Trophoblast cell (in vitro differentiated cells and primary cell): ENCODE results near the gene ARFGEF2.

Source experiments
- DNase-seq, 2 donors: peaks; one replicate each; pipeline ENCODE4 v3.0.0-alpha.2; 2016
- H2AFZ ChIP-seq: 2 replicates; pipeline ENCODE4 v1.6.1; 2013; ENCODE audit warnings: low read length, moderate library complexity, mild to moderate bottlenecking; ENCODE audit not compliant: insufficient read depth, poor library complexity
- H2AK5ac ChIP-seq: 2 replicates; pipeline ENCODE4 v1.6.1; 2013; ENCODE audit warnings: mild to moderate bottlenecking, low read length
- H2BK120ac ChIP-seq: 2 replicates; pipeline ENCODE4 v1.6.1; 2013; ENCODE audit warnings: low read length, mild to moderate bottlenecking, moderate library complexity; ENCODE audit not compliant: insufficient read depth, poor library complexity
- H2BK12ac ChIP-seq: 2 replicates; pipeline ENCODE4 v1.6.1; 2013; ENCODE audit warnings: mild to moderate bottlenecking, low read length, moderate library complexity
- H2BK5ac ChIP-seq: 2 replicates; pipeline ENCODE4 v1.6.1; 2013; ENCODE audit warnings: low read length, low read depth, moderate library complexity, mild to moderate bottlenecking; ENCODE audit not compliant: poor library complexity
- H3K14ac ChIP-seq: 2 replicates; pipeline ENCODE4 v1.6.1; 2013; ENCODE audit warnings: mild to moderate bottlenecking, low read length
- H3K18ac ChIP-seq: 2 replicates; pipeline ENCODE4 v1.6.1; 2013; ENCODE audit warnings: mild to moderate bottlenecking, low read length
- H3K23ac ChIP-seq: 2 replicates; pipeline ENCODE4 v1.6.1; 2013; ENCODE audit warnings: low read length
- H3K27ac ChIP-seq: 2 replicates; pipeline ENCODE4 v1.5.1; 2013; ENCODE audit warnings: low read depth, mild to moderate bottlenecking, inconsistent platforms, low read length, moderate library complexity
- H3K27me3 ChIP-seq: 2 replicates; pipeline ENCODE4 v1.6.1; 2013; ENCODE audit warnings: inconsistent platforms, mild to moderate bottlenecking, low read length, moderate library complexity; ENCODE audit not compliant: insufficient read depth
- H3K36me3 ChIP-seq, 2 experiments: 1 replicate in 1 of 2; 2 replicates in 1 of 2; pipeline ENCODE4 v1.6.1; 2013; ENCODE audit warnings: low read length in 2 of 2, mild to moderate bottlenecking in 2 of 2, moderate library complexity in 1 of 2; ENCODE audit not compliant: insufficient read depth in 2 of 2, control insufficient read depth in 1 of 2
- H3K4ac ChIP-seq: 2 replicates; pipeline ENCODE4 v1.6.1; 2013; ENCODE audit warnings: low read depth, mild to moderate bottlenecking, low read length, moderate library complexity
- H3K4me1 ChIP-seq, 2 experiments: 1 replicate in 1 of 2; 2 replicates in 1 of 2; pipeline ENCODE4 v1.6.1; 2013; ENCODE audit warnings: low read length in 2 of 2, mild to moderate bottlenecking in 2 of 2, moderate library complexity in 1 of 2; ENCODE audit not compliant: insufficient read depth in 2 of 2, control insufficient read depth in 1 of 2
- H3K4me2 ChIP-seq: 2 replicates; pipeline ENCODE4 v1.6.1; 2013; ENCODE audit warnings: inconsistent platforms, mild to moderate bottlenecking, low read length, moderate library complexity
- H3K4me3 ChIP-seq: 2 replicates; pipeline ENCODE4 v1.5.1; 2013; ENCODE audit warnings: mild to moderate bottlenecking, low read depth, low read length, inconsistent platforms
- H3K79me1 ChIP-seq: one replicate; pipeline ENCODE4 v1.6.1; 2013; ENCODE audit warnings: low read length
- H3K79me2 ChIP-seq: 2 replicates; pipeline ENCODE4 v1.6.1; 2013; ENCODE audit warnings: low read length, mild to moderate bottlenecking; ENCODE audit not compliant: control insufficient read depth, insufficient read depth, poor library complexity
- H3K9ac ChIP-seq: 2 replicates; pipeline ENCODE4 v1.6.1; 2013; ENCODE audit warnings: mild to moderate bottlenecking, low read length
- H3K9me3 ChIP-seq: 2 replicates; pipeline ENCODE4 v1.6.1; 2013; ENCODE audit warnings: low read depth, mild to moderate bottlenecking, control low read depth, inconsistent platforms, low read length; ENCODE audit not compliant: insufficient read depth
- H4K12ac ChIP-seq: 2 replicates; pipeline ENCODE4 v1.6.1; 2013; ENCODE audit warnings: low read depth, mild to moderate bottlenecking, low read length, moderate library complexity
- H4K8ac ChIP-seq: 2 replicates; pipeline ENCODE4 v1.6.1; 2013; ENCODE audit warnings: low read depth, mild to moderate bottlenecking, low read length, moderate library complexity
- H4K91ac ChIP-seq: one replicate; pipeline ENCODE4 v1.6.1; 2013; ENCODE audit warnings: low read depth, mild to moderate bottlenecking, low read length, moderate library complexity
- WGBS: extraction: QIAGEN DNeasy Blood & Tissue Kit; methylation state at CpG from one replicate; pipeline ENCODE4 v1.1.7; 2013; ENCODE audit warnings: missing lambda C conversion rate; ENCODE audit not compliant: insufficient read length, insufficient coverage; ENCODE audit errors: extremely low coverage; 5-methylcytosine and 5-hydroxymethylcytosine counted together

ARFGEF2 gene

GRCh38 chr20:48899881-48900280 lies 21.6 kb upstream of the ARFGEF2 start:
- H2AFZ ChIP-seq = no peak overlapping the region
- H3K36me3 ChIP-seq = no peaks in the 10 kb centered on the region
- H3K4me1 ChIP-seq = peaks cover 0 to 5% of the 10 kb centered on the region in 2 experiments
- H3K79me2 ChIP-seq = no peaks in the 10 kb centered on the region
- no peak overlapping the region for H2AK5ac ChIP-seq
- no peak overlapping the region for H3K4me2 ChIP-seq
- H4K8ac ChIP-seq = no peak overlapping the region
- no peak overlapping the region for H2BK12ac ChIP-seq
- H3K4ac ChIP-seq = no peak overlapping the region
- H3K27ac ChIP-seq = no peak overlapping the region
- no peak overlapping the region for H3K14ac ChIP-seq
- H3K79me1 ChIP-seq = no peaks in the 10 kb centered on the region
- no peak overlapping the region for H3K4me3 ChIP-seq
- peaks cover 4% of the 10 kb centered on the region for H3K9me3 ChIP-seq
- no peak overlapping the region for H3K9ac ChIP-seq
- no peak overlapping the region for H4K12ac ChIP-seq
- no peak overlapping the region for H3K23ac ChIP-seq
- H3K18ac ChIP-seq = no peak overlapping the region
- no peaks in the 10 kb centered on the region for H3K27me3 ChIP-seq
- H2BK120ac ChIP-seq = no peak overlapping the region
- peak; percentile 66 to 89 for DNase-seq
- no peak overlapping the region for H4K91ac ChIP-seq
- H2BK5ac ChIP-seq = no peak overlapping the region

GRCh38 chr20:48901326-48901725 lies 20.2 kb upstream of the ARFGEF2 start:
- no peak overlapping the region for H3K4me2 ChIP-seq
- no peak overlapping the region for H3K4ac ChIP-seq
- H4K91ac ChIP-seq = no peak overlapping the region
- no peak overlapping the region for H2AFZ ChIP-seq
- no peak for DNase-seq
- no peak overlapping the region for H4K12ac ChIP-seq
- H3K79me2 ChIP-seq = no peaks in the 10 kb centered on the region
- no peak overlapping the region for H2BK120ac ChIP-seq
- H2BK12ac ChIP-seq = no peak overlapping the region
- H3K79me1 ChIP-seq = no peaks in the 10 kb centered on the region
- H3K4me3 ChIP-seq = no peak overlapping the region
- H3K23ac ChIP-seq = no peak overlapping the region
- no peak overlapping the region for H4K8ac ChIP-seq
- H3K14ac ChIP-seq = no peak overlapping the region
- no peak overlapping the region for H2AK5ac ChIP-seq
- no peak overlapping the region for H3K18ac ChIP-seq
- H3K9ac ChIP-seq = no peak overlapping the region
- no CpG with 5 or more reads among the region's 4 CpGs for WGBS
- H3K36me3 ChIP-seq = no peaks in the 10 kb centered on the region
- no peak overlapping the region for H3K27ac ChIP-seq
- no peaks in the 10 kb centered on the region for H3K27me3 ChIP-seq
- peaks cover 0 to 5% of the 10 kb centered on the region in 2 experiments for H3K4me1 ChIP-seq
- no peak overlapping the region for H2BK5ac ChIP-seq
- H3K9me3 ChIP-seq = peaks cover 4% of the 10 kb centered on the region

- Histone ChIP-seq H3K27me3 (no peaks in the 10 kb centered on the region), H3K4me2 (no peak overlapping the region), H2BK5ac (no peak overlapping the region), H3K4me3 (no peak overlapping the region), H3K18ac (no peak overlapping the region), H4K8ac (no peak overlapping the region), H3K36me3 (no peaks in the 10 kb centered on the region), H3K14ac (no peak overlapping the region), H3K9me3 (no peaks in the 10 kb centered on the region), H3K4me1 (no peaks in the 10 kb centered on the region), H2BK12ac (no peak overlapping the region), H2AK5ac (no peak overlapping the region), H3K79me1 (no peaks in the 10 kb centered on the region), H3K27ac (no peak overlapping the region), H2BK120ac (no peak overlapping the region), H4K12ac (no peak overlapping the region), H4K91ac (no peak overlapping the region), H3K79me2 (no peaks in the 10 kb centered on the region), H2AFZ (no peak overlapping the region), H3K23ac (no peak overlapping the region), H3K4ac (no peak overlapping the region), H3K9ac (no peak overlapping the region)
- no peak for DNase-seq
- whole genome bisulfite sequencing = no CpG with 5 or more reads among the region's 10 CpGs
These were observed 17.8 kb upstream of the ARFGEF2 start for GRCh38 chr20:48903705-48904104.

- no peak overlapping the region for H2BK120ac ChIP-seq
- no peak overlapping the region for H3K4me3 ChIP-seq
- no CpG with 5 or more reads among the region's 11 CpGs for WGBS
- no peak overlapping the region for H3K14ac ChIP-seq
- no peak overlapping the region for H3K23ac ChIP-seq
- H2AFZ ChIP-seq = no peak overlapping the region
- H3K79me1 ChIP-seq = no peaks in the 10 kb centered on the region
- no peak overlapping the region for H3K27ac ChIP-seq
- no peak overlapping the region for H3K4me2 ChIP-seq
- no peak overlapping the region for H4K8ac ChIP-seq
- H4K91ac ChIP-seq = no peak overlapping the region
- no peak overlapping the region for H2AK5ac ChIP-seq
- no peak overlapping the region for H2BK12ac ChIP-seq
- H4K12ac ChIP-seq = no peak overlapping the region
- peak; percentile 73 to 95 for DNase-seq
- no peaks in the 10 kb centered on the region for H3K36me3 ChIP-seq
- H3K27me3 ChIP-seq = no peaks in the 10 kb centered on the region
- no peak overlapping the region for H3K9ac ChIP-seq
- no peaks in the 10 kb centered on the region for H3K4me1 ChIP-seq
- H3K4ac ChIP-seq = no peak overlapping the region
- no peak overlapping the region for H2BK5ac ChIP-seq
- peaks cover 1% of the 10 kb centered on the region for H3K9me3 ChIP-seq
- H3K18ac ChIP-seq = no peak overlapping the region
- H3K79me2 ChIP-seq = no peaks in the 10 kb centered on the region
These were observed 16.8 kb upstream of the ARFGEF2 start for GRCh38 chr20:48904566-48905296.
